Measurements from ENCODE around the gene PRR18. TPM values are rescaled to one million over a fixed set of nuclear protein-coding genes. Genes with fewer than 3 reads are reported as not detected.

The PRR18 gene
- total RNA-seq, 2 donors from 2014 or later, result not detected

- TF ChIP-seq CTCF (IDR thresholded peaks at IDR 0.05), result no peak
Observed at GRCh38 chr6:166266336-166266735, 41.9 kb downstream of the PRR18 start.

GRCh38 chr6:166262743-166263515 lies 45.3 kb downstream of the PRR18 start:
- DNase-seq (ENCODE audit: low spot score), result peak; percentile 43
- Histone ChIP-seq H3K4me1 (no peaks in the 10 kb centered on the region), H3K36me3 (no peaks in the 10 kb centered on the region), H3K27ac (no peak overlapping the region), H3K9me3 (no peaks in the 10 kb centered on the region), H3K4me3 (no peak overlapping the region), H3K27me3 (no peaks in the 10 kb centered on the region)
- TF ChIP-seq CTCF (IDR thresholded peaks at IDR 0.05), result no peak

More at GRCh38 chr6:166266336-166266735, 41.9 kb downstream of the PRR18 start:
- Histone ChIP-seq H3K27ac (no peak overlapping the region), H3K9me3 (no peaks in the 10 kb centered on the region), H3K4me3 (no peak overlapping the region), H3K36me3 (no peaks in the 10 kb centered on the region), H3K27me3 (no peaks in the 10 kb centered on the region), H3K4me1 (no peaks in the 10 kb centered on the region)
- DNase-seq (ENCODE audit: low spot score), result no peak

GRCh38 chr6:166259296-166259977 lies 48.8 kb downstream of the PRR18 start:
- H3K36me3 ChIP-seq, result no peaks in the 10 kb centered on the region
- DNase-seq (ENCODE audit: low spot score), result peak; percentile 57
- TF ChIP-seq CTCF (IDR thresholded peaks at IDR 0.05), result no peak
- no peaks in the 10 kb centered on the region for H3K27me3 ChIP-seq
- no peaks in the 10 kb centered on the region for H3K9me3 ChIP-seq
- no peak overlapping the region for H3K27ac ChIP-seq
- H3K4me3 ChIP-seq, result no peak overlapping the region
- H3K4me1 ChIP-seq, result no peaks in the 10 kb centered on the region

- peaks cover 0 to 3% of the 10 kb centered on the region in 2 donors for H3K27me3 ChIP-seq
- TF ChIP-seq CTCF (IDR thresholded peaks at IDR 0.05), result no peak
- no peaks in the 10 kb centered on the region for H3K36me3 ChIP-seq
- peaks cover 0 to 3% of the 10 kb centered on the region in 2 donors for H3K4me1 ChIP-seq
- no peaks in the 10 kb centered on the region for H3K9me3 ChIP-seq
- no peak overlapping the region for H3K27ac ChIP-seq
- no peak for DNase-seq (ENCODE audit: low spot score)
- no peak overlapping the region for H3K4me3 ChIP-seq
Observed at GRCh38 chr6:166258854-166259276, 49.3 kb downstream of the PRR18 start.

GRCh38 chr6:166257911-166258318 lies 50.3 kb downstream of the PRR18 start:
- H3K27me3 ChIP-seq, result peaks cover 0 to 11% of the 10 kb centered on the region in 2 donors
- H3K36me3 ChIP-seq, result no peaks in the 10 kb centered on the region
- H3K9me3 ChIP-seq, result no peaks in the 10 kb centered on the region
- no peak for DNase-seq (ENCODE audit: low spot score)
- H3K4me3 ChIP-seq, result no peak overlapping the region
- H3K4me1 ChIP-seq, result peaks cover 0 to 12% of the 10 kb centered on the region in 2 donors
- TF ChIP-seq CTCF (IDR thresholded peaks at IDR 0.05), result no peak
- H3K27ac ChIP-seq, result no peak overlapping the region

Other genes with a start within 250 kb of the PRR18 start
- gene TBXT, start 140.5 kb downstream of the PRR18 start, total RNA-seq, result not detected
- gene SFT2D1, start 34.2 kb upstream of the PRR18 start, total RNA-seq, result 10 to 100 TPM; 29.4 TPM
- 100 to 1,000 TPM; 250 to 616 TPM for gene MPC1, start 74.5 kb upstream of the PRR18 start, total RNA-seq

All from right atrium auricular region (tissue), 2 donors.